ENCODE measurements around the gene MERTK. TPM values are rescaled to one million over a fixed set of nuclear protein-coding genes. Genes with fewer than 3 reads are reported as not detected.
"Not testable (repeated sequence)": the region's sequence is repeated elsewhere in the genome, so short reads cannot be mapped to it uniquely, and the experiment has no call there.

Gene MERTK
- 8.4 TPM for total RNA-seq (ENCODE audit: insufficient read depth, low replicate concordance)

- peak; percentile 94 for DNase-seq (ENCODE audit: low spot score)
Measured at GRCh38 chr2:111897924-111898702, at the start of gene MERTK. TSS of gene MERTK (plus strand) at chr2:111898607. CDS start at chr2:111898736, 129 bp downstream.

- DNase-seq (ENCODE audit: low spot score): not testable (repeated sequence)
Measured at GRCh38 chr2:111850646-111851045, 47.8 kb upstream of the MERTK start.

DNA sequence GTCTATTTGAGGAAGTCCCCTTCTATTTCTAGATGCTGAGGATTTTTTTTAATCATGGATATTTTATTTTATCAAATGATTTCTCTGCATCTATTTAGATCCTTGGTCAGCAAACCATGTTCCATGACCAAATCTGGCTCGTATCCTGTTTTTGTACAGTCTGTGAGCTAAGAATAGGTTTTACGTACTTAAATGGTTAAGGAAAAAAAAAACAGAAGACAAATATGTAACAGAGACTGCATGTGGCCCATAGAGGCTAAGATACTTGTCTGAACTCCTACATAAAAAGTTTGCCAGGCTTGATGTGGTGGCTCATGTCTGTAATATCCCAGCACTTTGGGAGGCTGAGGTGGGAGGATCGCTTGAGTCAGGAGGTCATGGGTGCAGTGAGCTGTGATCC lies 45.9 kb upstream of the MERTK start:
- peak; percentile 14 for DNase-seq (ENCODE audit: low spot score)

DNA sequence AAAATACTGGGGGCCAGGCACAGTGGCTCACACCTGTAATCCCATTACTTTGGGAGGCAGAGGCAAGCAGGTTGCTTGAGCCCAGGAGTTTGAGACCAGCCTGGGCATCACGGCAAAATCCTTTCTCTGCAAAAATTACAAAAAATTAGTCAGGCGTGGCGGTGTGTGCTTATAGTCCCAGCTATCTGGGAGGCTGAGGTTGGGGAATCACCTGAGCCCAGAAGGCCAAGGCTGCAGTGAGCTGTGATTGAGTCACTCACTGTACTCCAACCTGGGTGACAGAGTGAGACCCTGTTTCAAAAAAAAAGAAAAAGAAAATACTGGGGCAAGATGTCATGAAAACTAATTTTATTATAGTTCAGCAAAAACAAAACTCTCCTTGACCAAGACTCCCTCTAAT lies 38.4 kb upstream of the MERTK start:
- DNase-seq (ENCODE audit: low spot score): not testable (repeated sequence)

DNA sequence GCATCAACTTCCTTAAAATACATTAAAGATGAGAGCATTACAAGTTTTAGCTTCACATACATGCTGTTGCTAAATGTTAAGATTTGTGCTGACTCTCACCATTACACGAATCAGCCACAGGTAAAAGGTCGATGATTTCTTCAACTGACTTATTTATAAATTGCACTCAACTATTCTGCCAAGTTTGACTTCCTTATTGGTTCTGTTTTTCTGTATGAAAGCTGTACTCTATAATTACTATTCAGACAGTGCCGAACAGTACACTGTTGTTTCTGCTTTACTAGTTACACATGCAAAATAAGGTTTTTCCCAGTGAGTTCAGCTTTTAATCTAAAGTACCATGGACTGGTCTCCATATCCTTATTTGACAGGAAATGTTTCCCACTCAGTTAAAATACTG lies 33.3 kb upstream of the MERTK start:
- DNase-seq (ENCODE audit: low spot score): not testable (repeated sequence)

DNA sequence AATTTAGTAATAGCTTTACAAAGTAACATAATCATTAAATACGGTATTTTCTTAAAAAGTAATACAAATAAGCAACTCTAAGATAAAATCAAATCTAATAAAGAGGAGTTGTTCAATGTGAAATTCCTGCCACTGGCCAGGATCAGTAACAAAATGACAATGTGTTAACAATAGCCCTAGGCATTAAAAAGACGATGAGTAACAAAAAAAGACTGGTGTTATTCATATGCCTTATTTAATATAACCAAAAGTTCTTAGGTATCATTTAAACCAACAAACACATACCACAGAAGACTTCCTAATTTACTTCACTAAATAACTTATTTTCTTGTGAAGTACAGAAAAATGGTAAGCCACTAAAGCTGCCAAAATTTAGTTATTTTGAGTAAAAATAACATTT lies 25.6 kb upstream of the MERTK start:
- DNase-seq (ENCODE audit: low spot score): not testable (repeated sequence)

DNA sequence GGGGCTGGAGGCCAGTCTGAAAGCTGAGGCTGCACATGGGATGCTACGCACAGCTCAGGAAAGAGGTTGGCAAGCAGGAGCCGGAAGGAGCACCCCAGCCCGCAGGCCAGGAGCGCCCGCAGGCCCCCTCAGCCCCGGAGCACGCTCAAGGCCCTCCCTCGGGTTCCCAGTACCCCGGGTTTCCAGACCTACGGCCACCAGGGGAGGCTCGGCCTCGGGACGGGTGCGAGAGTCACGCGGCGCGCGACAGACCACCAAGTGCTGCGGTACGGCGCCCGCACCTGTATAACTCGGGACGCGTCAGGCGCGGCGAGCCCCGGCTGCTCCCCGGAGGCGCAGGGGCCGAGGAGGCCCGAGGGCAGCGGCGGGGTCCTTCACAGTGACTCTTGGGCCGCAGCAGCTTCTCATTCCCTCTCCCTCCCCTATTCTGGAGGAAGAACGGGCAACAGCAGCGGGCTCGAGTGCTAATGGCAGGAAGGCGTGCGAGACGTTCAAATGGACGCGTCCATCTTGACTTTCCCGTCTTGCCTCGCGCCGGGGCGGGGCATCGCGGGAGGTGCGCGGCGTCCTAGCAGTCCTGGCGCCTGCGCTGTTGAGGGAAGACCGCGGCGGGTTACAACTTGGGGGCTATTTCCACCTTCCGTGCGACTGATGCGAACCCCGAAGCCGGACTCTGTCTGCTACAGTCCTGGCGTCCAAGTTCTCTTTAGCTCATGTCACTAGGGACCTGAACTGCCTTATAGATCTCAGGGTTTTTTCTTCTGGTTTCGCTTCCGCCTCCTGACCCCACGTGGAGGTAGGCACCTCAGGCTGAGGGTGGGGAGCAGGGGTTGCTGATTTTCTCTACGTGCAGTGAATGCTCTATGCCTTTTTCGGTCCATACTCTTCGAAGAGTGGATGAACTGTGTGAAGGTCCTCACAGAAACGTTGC lies 14.5 kb upstream of the MERTK start, which contains the start of gene ANAPC1:
TSS of gene ANAPC1 (minus strand) at position 533 of the 931 bp plus-strand sequence. CDS start 3,368 bp downstream, outside the sequence.
- peak; percentile 91 for DNase-seq (ENCODE audit: low spot score)

DNA sequence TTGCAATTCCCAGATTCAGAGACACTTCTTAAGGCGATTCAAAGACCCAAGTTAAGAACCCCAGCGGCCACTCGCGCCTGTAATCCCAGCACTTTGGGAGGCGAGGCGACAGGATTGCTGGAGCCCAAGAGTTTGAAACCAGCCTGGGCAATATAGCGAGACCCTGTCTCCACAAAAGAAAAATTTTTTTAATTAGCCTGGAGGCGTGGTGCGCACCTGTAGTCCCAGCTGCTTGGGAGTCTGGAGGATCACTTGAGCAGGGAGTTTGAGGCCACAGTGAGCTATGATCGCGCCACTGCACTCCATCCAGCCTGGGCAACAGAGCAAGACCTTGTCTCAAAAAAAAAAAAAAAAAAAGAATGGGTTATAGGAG lies 13.8 kb upstream of the MERTK start:
- no peak for DNase-seq (ENCODE audit: low spot score)

- no peak for DNase-seq (ENCODE audit: low spot score)
Measured at GRCh38 chr2:111896024-111896423, 2.4 kb upstream of the MERTK start.

GRCh38 chr2:111896576-111896975 lies 1.8 kb upstream of the MERTK start:
- peak; percentile 43 for DNase-seq (ENCODE audit: low spot score)

DNA sequence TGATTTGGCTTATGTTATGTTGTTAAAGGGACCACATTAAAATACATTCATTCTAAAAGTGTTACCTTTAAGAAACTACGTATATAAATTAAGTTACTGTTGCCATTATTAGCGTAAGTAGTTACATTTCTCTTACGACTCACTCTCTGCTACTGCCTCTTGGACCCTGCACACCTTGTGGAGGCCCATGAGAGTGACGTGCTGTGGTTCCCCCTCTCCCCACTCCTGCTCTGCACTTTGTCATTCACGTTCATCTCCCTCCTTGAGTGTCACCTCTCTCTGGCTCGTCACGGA lies 830 bp upstream of the MERTK start:
- no peak for DNase-seq (ENCODE audit: low spot score)

DNA sequence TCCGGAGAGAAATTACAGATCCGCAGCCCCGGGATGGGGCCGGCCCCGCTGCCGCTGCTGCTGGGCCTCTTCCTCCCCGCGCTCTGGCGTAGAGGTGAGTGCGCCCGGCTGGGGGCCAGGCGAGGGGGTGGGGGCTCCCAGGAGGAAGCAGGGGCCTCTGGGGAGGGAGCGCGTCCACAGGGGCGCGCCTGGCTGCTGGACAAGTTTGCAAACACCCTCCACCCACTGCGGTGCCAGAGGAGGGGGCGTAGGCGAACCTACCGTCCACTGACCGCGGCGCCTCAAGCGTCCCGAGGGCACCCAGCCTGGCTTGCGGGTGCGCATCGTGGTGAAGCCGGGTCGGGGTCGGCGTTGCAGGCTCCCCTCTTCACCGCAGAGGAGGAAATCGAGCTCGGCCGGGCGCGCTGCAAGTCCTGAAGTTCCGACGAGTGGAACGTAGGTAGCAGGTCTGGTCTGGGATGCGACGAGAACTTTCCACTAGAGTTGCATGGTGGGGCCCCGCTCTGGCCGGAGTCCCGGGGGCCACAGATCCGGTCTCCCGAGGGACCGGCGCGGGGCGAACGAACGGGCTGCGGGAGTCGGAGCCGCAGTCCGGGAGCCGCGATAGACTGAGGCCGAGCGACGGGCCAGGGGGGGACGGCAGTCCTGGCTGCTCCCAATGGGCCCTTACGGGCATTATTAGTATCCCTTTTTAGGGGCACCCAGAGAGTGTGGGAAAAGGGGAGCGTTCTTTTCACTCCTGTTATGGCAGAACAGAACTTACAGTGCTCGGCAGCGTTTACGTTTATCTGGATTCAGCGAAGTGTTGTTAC lies 502 bp downstream of the MERTK start:
- peak; percentile 34 for DNase-seq (ENCODE audit: low spot score)

DNA sequence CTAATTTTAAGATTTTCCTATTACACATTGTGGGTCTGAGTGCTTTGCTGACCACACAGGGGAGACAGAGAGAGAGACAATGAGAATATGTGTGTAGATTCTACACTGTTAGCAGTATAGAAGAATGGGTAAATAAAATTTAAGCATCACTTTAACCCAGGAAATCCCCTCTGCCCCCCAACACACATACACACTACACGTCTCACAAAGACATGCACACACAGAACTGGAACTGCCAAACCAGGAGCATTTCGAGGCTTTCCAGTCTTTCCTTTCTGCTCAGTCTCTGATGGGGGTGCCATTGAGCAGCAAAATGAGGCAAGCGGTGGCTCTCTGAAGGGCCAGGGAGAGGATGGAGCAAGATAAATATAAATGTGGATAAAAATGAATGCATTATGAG lies 2.5 kb downstream of the MERTK start:
- DNase-seq (ENCODE audit: low spot score): peak; percentile 69

DNA sequence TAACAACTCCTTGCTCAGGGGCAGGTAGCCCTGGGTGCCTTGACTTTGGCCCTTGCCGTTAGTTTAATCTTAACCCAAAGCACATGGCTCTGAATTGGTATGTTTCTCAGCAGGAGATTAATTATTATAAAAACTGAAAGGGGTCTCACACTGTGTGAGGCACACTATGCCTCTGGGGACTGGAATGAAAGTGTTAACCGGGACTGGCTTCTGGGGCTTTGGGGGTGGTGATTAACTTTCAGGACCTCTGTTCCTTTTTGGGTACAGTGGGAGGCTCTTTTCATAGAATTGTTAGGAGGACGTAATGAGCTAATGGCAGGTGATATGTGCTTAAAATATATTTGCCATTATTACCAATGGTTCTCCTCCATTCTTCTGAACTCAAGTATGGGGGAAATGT lies 5.1 kb downstream of the MERTK start:
- DNase-seq (ENCODE audit: low spot score): no peak

DNA sequence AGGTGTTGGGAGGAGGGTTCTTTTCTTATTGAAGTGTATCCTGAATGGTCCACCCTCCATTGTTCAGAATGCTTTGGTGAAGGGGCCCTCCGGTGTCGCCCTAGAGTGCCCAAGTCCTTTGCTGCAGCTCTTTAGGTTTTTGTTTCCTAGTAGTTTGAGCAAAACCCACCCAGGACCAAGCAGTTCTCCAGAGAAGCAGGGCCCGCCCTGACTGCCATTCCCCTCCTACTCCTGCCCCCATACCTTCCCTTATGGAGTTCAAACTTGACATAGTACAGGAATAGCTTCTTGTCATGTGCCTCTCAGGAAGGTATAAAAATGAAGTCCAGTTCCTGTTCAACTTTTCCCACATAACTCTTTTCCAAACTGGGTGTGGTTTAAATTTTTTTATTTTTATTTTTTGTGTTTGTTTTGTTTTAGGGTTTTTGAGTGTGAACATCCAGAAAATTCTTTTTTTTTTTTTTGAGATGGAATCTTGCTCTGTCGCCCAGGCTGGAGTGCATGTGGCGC lies 5.6 kb downstream of the MERTK start:
- no peak for DNase-seq (ENCODE audit: low spot score)

- DNase-seq (ENCODE audit: low spot score): no peak
Measured at GRCh38 chr2:111904726-111905474, 6.5 kb downstream of the MERTK start.

- DNase-seq (ENCODE audit: low spot score): not testable (repeated sequence)
Measured at GRCh38 chr2:111905475-111905869, 7.1 kb downstream of the MERTK start.

GRCh38 chr2:111905990-111906735 lies 7.8 kb downstream of the MERTK start:
- no peak for DNase-seq (ENCODE audit: low spot score)

- DNase-seq (ENCODE audit: low spot score): no peak
Measured at GRCh38 chr2:111908578-111908977, 10.2 kb downstream of the MERTK start.

GRCh38 chr2:111909079-111909478 lies 10.7 kb downstream of the MERTK start:
- DNase-seq (ENCODE audit: low spot score): no peak
